Glomerular visceral epithelial cell (primary cell): ENCODE results near the gene CLEC20A.
"Not testable (repeated sequence)": the region's sequence is repeated elsewhere in the genome, so short reads cannot be mapped to it uniquely, and the experiment has no call there.

Experiments used
- DNase-seq: peaks from one replicate; pipeline ENCODE4 v3.0.0-alpha.2; 2016; ENCODE audit errors: extremely low spot score

The CLEC20A gene

DNA sequence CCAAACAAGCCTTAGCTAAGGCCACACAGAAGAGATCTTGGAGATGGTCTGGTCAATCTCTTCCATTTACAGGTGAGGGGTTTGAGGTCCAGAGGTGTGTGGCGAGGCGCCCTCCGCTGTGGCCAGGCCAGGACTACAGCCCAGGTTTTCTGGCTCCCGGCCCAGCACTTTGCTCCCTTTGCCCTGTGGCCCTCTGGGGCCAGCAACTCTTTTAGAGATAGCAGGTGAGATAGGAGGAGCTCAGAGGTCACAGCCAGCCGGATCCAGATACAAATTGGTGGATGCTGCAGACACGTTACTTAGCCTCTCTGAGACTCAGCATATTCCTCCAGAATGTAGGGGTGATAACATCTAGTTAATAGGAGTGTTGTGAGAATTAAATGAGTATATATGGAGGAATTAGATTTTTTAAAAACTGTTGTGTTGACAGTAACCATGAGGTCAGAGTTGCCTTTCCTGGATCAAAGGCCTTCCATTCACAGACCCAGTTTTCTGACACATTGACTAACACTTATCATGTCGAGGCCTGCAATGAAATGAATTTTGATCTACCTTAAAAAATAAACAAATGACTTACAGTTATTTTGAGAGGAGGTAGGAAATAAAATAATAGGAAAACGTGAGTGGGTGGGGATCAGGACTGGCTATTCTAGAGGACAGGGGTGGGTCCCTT is 32.7 kb upstream of the CLEC20A start:
- no peak for DNase-seq

DNA sequence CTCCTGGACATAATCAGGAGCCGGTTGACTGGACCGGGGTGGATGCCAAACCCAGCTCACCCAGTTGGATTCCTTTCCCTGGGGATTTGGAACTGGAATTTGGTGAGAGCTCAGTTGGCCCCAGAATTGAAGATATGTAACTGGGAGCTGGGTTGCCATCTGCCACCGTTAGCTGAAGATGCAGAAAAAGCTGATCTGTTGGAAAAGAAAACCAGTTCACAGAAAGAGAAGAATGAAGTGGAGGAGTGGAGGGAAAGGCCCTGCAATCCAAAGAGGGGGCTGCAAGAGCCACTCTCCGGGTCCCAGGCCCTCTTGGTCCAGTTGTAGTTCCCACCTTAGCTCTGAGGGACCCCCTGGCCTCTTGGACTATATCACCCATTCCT is 32.2 kb upstream of the CLEC20A start:
- no peak for DNase-seq

DNA sequence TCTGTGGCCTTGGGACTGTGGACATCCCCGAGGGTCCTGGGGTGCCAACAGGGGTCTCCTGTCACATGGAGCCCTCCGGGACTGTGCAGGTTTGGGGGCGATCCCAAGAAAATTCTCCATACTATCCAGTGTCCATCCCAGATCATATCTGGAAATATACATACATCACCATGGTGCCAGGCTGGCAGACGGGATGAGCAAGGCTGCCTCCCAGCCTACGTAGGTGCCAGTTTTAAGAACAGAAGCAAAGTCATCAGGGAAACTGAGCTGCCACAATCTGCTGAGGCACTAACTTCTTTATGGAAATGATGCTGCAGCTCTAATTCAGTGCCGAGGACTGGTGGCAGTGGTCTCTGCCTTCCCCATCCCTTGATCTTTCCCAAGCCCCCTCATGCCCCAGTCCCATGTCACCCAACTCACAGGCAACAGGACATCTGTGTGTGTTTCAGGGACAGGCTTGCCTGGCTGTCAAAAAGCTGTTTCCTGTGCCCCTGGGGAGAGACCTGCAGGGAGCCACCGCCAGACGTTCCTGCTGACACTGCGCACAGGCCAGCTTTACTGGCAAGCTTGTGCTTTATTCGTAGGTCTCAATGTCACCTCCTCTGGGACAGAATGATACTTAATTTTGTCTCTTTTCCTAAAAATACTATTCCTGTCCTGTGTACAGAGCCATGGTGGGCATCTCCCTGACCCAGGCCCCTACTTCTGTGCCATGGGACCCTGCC is 31.6 kb upstream of the CLEC20A start:
- no peak for DNase-seq

DNA sequence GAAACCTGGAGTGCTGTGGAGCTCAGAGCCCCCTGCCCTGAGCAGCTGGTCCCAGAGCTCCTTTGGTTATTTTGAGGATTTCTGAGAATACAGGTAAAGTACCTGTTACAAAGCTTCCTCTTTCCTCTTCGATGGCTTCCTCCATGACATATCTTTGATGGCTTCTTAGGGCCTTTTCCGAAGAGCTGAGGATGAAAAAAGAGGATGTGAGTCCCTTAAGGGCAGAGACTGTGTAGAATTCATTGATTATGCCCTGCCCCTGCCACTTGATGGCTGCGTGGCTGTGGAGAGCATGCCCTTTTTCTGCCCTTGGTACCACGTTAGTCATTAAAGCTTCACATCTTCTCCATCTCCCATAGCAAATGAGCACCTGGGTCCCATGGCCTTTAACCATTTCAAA is 30.4 kb upstream of the CLEC20A start:
- DNase-seq: no peak

DNA sequence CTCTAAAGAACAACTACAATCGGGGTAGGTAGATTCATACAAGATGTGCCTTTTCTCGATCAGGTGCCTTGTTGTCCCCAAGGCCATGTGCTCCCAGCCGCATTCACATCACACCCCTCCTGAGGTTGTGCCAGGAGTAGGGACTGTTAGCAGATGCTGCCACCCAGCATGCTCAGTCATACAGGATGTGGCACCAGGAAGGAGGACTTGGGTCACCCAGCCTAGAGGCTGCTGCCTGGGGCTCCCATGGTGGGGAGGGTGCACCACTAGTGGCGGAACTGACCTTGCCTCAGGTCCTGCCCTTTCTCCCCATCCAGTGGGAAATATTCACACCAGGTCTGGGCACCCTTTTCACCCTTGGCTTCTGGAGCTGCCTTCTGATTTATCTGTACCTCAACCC is 24.5 kb upstream of the CLEC20A start:
- no peak for DNase-seq

DNA sequence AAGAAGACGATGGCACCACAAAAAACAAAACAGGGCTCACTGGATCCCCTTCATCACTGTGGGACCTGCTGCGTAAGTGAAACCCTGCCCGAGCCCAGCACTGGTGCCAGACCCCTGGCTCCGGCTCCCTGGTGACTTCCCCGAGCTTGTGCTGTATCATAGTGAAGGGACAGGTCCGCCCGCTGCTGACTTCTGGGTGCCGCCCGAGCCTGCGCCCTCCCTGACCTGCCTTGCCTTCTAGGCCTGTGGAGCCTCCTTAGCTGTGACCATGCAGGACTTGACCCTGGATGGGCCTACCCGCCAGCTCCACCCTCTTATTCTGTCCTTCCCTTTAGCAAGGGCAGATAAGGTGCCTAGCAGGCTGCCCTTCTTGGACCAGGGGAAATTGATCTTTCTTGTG is 24.0 kb upstream of the CLEC20A start:
- DNase-seq: no peak

DNA sequence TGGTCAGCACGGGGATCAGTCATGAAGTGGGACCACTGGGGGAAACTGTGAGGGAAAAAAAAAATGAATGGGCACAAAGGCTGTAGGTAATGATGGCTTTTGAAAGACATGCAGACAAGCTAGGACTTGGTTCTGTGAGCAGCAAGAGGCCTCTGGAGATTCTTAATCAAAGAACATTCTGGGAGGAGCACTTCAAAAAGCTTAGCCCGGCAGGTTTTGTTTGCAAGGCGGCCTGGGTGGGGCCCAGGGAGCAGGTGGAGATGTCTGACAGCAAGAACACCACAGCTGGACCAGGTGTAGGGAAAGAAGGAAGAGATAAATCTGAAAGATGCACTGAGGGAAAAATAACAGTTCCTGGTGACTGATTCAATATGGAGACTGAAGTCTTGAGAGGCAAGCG is 22.1 kb upstream of the CLEC20A start:
- DNase-seq: no peak

DNA sequence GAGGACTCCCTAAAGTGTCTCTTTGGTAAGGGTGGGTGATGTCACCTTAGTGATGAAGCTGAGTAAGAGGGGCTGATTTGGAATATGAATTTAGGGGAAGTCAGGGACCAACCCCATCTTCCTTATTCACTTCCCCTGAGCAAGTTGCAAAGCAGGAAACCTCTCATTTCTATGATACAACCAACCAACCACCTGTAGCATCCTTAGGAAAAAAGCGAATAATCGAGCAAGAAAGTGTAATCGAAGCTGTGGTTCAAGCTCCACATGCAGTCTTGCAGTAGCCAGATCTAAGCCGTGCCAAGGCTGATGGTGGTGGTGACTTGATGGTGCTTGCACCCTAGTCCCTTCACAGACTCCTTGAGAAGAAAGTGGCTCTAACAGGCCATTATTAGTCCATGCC is 19.3 kb upstream of the CLEC20A start:
- no peak for DNase-seq

DNA sequence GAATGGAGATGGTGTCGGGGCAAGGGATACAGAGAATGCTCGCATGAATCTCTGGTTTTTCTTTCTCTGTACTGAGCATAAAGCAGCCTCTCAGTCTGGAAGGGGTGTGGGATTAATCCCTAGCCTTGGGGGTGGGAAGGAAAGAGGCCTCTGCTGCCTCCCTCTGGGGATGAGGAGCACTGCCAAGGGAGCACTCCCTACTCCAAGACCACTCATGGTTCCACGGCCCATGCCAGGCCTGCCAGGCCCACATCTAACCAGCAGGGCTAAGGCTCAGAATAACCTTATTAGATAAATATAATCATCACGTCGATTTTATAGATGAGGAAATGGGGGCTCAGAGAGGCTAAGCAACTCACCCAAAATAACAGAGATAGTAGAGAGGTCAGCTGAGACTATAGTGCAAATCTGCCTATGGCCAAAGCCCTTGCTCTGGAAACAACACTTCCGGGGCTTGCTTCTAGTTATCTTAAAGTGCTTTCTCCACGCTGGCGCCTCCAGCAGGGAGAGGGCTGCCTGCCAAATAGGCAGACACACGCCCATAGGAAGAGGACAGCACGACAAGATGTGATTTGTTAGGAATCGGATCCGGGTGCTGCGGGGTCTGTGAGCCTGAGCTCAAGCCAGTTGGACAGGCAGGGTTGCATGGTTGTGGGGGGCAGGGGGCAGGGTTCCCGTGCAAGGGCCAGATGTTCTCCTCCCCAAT is 16.7 kb upstream of the CLEC20A start:
- no peak for DNase-seq

DNA sequence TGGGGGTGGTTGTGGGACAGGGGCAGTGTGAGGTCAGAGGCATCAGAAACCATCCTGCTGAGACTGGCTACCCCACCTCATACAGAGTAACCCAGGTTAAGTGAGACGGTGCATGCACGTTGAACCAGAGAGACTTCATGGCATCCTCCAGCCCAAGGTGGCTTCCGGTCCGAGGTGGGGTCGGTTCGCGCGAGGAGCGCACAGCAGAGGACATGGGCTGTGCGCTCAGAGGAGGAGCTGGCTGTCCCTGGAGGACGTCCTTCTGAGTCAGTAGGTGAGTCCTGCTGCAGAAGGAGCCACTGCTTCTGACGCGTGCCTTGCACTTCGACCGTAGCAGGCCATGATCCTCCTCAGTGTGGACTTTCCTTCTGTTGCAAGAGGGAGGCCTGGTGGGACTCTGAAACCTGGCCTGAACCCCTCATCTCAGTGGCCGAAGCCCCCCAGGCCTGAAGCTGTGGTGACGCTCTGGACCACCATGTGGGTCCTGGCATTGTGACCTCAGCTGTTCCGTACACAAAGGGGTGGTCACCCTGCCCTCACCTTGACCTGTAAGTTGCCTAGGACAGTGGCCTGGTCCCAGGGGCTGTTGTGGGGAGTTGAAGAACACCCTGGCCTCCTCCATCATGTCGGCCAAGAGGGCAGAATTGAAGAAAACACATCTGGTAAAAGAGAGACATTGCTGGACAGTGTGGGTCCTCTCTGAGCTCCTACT is 16.0 kb upstream of the CLEC20A start, which contains the start of gene TEX35:
TSS of gene TEX35 (plus strand) at position 544 of the 712 bp plus-strand sequence. CDS start at position 624, 80 bp downstream.
- DNase-seq: no peak

DNA sequence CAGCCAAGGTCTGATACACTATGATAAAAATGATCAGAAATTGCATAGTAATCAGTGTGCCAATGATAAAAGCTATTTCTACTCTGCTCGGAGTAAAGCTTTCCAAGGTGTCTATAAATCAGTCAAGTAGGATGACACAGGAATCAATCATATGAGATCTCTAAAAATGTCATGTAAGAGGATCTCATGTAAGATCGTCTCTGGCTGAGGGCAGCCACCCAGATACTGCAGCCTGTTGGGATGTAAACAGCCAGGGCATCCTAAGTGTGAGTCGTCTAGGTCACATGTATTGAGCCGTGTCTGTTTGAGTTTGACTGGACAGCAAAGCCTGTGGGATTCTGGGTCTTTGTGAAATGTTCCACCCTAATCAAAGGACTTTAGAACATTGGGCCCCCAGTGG is 13.4 kb upstream of the CLEC20A start:
- no peak for DNase-seq

DNA sequence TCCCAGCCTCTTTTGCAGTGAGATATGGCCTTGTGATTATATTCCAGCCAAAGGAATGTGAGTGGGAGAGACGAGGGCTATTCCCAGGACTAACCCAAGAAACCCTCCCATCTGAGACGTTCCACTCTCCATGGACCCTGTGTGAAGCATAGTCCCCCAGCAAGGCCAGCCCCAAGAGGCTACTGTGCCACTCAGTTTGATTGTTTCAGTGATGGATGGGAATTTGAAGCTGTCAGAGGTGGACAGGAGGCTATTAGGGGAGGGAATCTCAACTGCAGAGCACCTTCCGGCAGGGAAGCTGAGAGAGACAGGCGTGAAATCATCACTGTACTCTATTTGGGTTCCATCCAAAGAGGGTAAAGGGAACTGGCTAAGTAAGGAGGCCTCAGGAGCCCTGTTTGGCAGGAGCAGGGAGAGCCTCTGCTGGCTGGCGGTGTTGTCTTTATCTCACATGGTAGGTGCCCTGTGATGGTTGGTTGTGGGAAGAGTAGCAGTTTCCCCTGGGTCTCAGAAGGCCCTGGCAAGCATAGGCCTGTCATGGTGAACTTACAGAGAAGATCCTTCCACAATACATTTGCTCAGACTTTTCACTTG is 12.7 kb upstream of the CLEC20A start:
- no peak for DNase-seq

DNA sequence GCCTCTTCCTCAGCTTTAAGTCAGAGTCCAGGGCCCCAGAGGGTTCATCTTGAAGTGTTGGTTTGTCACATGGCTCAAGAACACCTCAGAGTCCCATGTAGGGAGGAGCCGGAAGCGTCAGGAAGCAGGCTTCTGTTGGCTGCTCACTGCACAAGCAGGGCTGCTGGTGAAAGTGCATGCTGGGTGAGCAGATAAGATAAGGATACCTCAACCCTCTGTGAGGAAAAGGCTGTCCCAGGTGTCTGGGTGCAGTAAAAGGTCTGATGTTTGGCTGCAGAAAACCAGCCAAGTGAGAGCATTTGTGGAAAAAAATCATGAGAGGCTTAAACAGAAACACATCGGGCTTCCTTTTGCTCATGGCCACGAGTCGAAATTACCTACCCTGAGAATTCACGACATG is 9.9 kb upstream of the CLEC20A start:
- no peak for DNase-seq

DNA sequence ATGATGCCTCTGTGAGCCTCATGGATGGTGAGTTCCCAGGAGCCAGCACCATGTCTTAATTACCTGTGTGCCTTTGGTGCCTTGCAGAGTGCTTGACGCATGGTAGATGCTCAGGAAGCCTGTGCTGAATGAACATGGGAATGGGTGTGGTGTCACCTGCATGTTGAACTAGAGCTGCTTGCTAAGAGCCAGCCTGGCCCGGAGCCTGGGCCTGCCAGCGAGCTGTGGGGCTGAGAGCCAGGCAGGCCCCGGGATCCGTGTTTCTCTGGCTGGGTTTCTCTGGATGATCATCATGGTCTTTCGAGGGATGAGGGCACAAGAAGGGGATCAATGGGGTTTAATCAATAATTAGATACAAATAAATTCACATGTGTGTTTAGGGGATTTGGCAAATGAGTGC is 9.4 kb upstream of the CLEC20A start:
- DNase-seq: no peak

DNA sequence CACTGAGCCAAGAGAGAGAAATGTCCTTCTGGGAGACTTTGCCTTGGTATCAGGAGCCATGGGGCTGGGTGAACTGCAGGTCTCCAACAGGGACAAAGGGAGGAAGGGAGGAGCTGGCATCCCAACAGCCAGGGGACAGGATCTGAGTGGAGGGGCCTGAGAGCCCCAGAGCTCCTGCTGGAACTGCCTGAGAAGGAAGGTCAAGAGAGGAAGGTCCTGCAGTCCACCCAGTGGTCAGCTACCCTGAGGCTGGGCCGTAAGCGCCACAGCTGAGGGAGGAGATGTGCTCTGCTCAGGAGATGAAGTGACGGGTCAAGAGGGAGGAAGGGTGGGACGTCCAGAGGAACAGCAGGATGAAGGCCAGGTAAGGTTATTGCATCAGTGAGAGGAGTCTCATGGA is 7.5 kb upstream of the CLEC20A start:
- DNase-seq: no peak

DNA sequence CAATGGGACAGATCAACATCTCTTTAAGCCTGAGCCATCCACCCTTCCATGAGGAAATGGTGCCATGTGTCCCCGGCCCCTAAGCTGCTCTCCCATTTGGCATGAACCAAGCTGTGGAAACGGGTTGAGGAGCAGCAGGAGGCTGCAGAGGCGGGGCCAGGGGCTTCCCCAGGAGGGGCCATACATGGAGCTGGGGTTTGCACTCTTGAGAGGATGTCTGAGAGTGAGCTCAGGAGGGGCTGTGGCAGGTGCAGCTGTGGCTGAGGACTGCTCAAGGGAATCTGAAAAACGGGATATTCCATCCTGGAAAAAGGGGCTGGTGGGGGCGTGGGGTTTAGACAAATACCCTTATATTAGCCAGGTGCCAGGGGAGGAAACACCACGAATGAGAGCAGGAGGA is 7.1 kb upstream of the CLEC20A start:
- DNase-seq: no peak

DNA sequence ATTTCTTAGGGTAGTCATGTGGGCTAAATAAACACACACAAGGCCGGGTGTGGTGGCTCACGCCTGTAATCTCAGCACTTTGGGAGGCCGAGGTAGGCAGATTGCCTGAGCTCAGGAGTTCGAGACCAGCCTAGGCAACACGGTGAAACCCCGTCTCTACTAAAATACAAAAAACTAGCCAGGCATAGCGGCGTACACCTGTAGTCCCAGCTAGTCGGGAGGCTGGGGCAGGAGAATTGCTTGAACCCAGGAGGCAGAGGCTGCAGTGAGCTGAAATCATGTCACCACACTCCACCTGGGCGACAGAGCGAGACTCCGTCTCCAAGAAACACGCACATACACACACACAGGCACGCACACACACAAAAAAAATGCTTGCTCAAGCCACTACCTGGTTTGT is 6.6 kb upstream of the CLEC20A start:
- not testable (repeated sequence) for DNase-seq

DNA sequence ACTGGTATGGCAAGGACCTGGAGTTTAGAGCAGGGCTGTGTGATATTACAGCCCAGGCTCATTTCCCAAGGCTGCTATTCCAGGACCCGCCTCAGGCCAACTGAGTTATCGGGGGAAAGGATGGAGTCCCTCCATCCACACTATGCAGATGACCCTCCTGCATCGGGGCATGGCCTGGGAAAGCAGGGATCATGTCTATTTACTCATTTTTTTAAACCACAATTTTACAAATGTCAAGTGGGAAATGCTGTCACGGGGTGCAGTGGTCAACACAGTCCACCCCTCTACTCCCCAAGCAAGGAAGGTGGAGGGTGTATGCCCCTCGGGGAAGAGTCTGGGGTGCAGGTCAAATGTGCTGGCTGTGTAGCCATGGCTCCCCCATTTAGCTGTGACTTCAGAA is 6.1 kb upstream of the CLEC20A start:
- no peak for DNase-seq

DNA sequence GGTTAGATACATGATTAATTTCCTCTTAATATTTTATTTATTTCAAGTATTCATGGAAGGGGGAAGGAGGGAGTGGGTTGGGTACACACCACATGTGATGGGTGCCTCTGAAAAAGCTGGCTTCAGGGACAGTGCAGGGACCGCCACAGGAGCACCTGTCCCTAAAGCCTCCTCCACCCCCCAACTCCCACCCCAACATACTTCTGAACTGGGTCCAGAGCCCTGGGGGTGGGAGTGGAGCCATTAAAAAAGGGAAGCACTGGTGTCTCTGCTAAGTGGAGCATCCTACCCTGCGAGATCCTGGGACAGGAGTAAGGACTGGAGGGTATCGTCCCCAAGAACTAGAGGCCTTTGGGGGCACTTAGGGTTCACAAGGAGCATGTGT is 5.6 kb upstream of the CLEC20A start:
- DNase-seq: no peak

DNA sequence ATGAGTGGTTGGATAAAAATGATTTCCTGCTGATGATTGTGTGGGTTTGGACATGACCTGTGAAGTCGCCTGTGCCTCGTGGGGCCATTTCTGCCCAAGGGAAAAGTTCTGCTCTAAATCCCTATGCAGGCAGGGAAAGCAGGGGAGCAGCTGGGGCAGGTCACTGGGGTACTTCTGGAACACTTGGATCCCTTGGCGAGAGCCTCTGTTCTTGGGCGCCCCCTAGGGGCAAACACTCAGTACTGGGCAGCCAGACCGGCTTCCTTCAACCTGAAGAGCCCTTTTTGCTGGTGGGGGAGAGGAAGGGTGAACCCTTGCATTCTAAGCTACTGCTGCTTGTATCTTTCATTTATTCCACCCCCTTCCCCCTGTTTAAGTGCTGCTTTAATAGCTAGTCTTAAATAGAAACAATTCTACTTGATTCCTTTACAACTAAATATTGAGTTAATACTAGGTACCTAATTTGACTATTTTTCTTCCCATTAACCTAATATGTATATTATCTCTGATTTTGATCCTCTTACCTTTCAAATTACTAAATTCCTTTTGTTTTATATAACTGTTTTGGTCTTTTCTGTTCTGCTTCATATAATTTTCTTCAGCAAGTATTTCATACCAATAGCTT is 5.1 kb upstream of the CLEC20A start:
- DNase-seq: peak; percentile 70

DNA sequence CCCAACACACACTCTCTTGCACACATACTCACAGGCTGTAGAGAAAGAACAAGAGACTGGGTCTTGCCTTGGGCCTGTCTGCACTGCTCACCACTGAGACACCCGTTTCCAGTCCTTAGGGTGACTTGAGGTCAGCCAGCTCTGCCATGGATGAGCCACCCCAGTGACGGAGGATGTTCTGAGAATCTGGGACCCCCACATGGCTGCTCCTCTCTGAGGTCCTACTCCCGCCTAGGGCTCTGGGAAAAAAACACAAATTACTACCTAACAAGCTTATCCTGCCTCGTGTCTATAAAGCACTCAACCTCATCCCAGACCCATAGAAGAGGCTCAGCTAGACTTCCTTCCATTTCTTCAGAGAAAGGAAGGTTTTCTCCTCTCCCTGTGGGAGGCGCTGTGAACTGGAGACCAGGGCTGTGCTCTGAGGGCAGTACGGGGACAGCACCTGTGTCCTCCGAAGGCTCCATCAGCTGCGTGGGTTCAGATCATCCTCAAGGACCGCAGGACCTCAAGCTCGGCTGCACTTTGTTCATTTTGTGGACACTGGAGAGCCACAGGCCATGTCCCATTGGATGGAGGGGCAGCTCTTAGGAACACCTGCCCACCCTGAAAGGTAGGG is 4.3 kb upstream of the CLEC20A start:
- DNase-seq: no peak
